Stimulated activated CD4-positive, alpha-beta T cell treated with anti-CD3 and anti-CD28 coated beads, TNF-alpha, amount 100 ng/mL, for 4 hours (primary cell): Measurements from ENCODE around the gene SSPN.
"Not testable (repeated sequence)": the region's sequence is repeated elsewhere in the genome, so short reads cannot be mapped to it uniquely, and the experiment has no call there.

Source experiments
- DNase-seq, 3 experiments: peaks; one replicate each; pipeline ENCODE4 v3.0.0-alpha.2; 2020; ENCODE audit warnings: low read depth in 3 of 3

SSPN gene

DNA sequence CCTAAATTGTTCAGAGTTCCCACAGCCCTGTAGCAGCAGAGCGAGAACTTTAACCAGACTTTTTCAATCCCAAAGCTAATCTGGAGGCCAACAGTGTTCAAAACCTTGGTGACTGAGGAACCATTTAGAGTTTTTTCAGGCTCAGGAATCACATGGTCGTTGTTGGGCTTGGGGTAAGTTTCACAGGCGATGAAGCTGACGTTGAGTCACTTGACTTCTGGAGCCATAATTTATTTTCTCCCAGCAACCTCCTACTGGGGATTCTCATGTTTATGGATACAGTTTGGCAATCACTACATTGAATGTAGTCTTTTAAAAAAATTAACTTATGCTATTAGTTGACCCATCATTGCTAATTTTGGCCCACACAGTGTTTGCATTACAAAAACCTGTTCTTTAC is 34.5 kb downstream of the SSPN start:
- DNase-seq = no peak

DNA sequence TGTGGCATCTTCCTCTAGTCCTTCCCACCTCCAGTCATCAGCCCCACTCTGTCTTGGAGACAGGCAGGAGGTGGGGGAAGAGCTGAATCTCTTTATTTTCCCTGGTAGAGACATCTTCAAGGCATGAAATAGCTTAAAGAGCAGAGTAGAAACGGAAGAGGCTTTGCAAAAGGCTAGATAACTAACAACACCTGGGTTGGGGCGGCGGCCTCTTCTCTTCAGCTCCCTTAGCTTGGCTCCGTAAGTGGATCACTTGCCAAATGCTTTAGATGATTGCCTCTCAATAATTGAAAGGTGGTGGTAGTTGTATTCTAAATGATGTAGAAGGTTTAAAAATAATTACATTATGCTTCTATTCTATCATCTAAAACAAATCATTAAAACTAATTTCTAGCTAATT is 36.1 kb downstream of the SSPN start:
- DNase-seq = no peak

DNA sequence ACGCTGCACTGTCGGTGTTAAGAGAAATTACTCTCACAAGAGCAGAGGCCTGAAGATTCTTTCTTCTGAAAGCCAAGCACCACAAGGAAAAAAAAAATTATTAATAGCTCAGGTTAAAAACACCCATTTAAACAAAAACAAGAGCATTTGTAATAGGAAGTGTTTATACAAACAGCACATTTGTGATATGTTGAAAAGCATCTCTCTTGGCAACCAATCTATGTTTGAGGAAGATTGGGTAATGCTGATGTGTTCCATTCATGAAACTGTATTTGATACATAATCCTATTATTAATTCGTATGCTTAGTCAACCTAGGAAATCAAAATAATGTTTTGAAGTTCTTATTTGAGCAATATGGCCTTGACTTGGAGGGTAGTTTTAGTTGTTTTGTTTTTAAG is 36.5 kb downstream of the SSPN start:
- no peak for DNase-seq

DNA sequence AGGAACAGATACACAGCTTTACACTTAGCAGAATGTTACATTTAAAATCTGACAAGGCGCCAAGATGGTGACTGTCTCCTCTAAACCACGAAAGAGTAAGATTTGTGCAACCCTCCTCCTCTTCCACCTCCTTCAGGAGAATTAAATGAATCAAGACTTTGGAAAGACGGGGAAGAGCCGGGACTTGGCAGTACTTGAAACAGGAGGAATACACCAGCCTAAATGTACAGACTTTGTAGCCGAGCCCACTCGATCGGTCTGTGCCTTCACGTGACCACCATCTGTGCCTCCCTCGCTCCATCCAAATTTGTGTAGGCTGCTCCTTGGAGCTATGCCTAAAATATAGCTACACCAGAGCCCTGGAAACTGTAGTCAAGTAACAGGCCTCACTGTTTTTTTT is 38.3 kb downstream of the SSPN start:
- DNase-seq = no peak

DNA sequence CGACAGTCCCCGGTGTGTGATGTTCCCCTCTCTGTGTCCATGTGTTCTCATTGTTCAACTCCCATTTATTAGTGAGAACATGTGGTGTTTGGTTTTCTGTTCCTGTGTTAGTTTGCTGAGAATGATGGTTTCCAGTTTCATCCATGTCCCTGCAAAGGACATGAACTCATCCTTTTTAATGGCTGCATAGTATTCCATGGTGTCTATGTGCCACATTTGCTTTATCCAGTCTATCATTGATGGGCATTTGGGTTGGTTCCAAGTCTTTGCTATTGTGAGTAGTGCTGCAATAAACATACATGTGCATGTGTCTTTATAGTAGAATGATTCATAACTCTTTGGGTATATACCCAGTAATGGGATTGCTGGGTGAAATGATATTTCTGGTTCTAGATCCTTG is 40.1 kb downstream of the SSPN start:
- not testable (repeated sequence) for DNase-seq

DNA sequence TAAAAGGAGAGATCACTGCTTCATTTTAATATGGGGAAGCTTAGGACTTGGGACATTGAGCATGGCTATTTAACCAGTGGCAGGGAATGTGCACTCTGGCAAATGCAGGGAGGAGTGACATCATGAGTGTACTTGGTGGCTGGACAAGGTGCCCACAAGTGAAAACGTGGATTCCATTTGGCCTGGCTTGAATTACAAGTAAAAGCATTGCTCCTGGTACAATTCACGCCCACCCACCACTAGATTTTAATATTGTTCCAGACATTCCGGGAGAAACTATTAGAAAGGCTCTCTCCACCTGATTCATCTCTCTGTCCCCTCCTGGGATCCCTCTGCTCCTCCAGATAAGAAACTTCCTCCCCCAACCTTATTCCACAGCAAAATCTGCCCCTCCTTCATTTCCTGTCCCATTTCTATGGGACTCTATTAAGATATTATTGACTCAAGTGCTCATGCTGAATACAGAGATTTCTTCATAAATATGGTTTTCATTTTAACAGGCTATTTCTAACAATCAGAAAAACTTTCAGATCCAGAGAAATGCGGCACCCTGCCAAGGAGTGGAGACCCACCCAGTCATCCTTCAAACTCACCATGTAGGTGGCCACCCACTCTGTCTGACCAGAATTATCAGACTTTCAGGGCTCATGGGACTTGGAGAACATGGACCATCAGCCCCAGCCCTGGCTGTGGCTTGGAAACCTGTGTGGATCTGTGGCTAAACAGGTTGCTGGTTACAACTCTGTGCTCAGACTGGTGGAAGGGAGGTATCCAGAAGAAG is 43.2 kb downstream of the SSPN start:
- no peak for DNase-seq

DNA sequence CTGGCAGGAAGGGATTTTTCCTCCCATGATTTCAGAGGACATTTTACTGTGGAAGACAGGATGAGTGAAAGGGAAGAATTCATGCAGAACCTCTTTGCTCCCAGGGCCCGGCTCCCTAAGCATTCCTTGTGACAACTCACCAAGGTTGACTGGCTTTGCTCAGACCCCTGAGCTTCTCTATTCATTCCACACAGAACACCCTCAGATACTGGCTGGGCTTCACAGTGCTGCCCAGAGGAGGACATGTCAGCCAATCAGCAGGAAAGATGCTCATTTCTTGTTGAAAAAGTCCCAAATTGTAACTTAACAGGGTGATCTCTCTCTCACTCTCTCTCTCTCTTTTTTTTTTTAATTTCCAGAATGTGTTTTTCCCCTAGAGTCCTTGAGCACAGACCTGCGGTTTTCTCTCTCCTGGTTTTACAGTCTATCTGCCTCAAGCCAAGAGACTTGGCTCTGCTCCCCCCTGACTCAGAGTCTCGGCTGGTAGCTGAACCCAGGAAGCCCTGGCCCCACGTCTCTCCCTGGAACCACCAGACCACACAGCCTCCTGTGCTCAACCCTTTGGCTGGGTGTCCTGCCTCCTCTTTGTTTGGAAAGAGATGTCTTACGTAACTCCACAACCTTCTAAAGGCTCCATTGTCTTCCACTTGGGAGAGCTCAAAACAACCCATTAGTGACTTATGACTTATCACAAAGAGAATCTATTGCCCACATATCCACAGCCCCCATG is 43.9 kb downstream of the SSPN start:
- DNase-seq = no peak

DNA sequence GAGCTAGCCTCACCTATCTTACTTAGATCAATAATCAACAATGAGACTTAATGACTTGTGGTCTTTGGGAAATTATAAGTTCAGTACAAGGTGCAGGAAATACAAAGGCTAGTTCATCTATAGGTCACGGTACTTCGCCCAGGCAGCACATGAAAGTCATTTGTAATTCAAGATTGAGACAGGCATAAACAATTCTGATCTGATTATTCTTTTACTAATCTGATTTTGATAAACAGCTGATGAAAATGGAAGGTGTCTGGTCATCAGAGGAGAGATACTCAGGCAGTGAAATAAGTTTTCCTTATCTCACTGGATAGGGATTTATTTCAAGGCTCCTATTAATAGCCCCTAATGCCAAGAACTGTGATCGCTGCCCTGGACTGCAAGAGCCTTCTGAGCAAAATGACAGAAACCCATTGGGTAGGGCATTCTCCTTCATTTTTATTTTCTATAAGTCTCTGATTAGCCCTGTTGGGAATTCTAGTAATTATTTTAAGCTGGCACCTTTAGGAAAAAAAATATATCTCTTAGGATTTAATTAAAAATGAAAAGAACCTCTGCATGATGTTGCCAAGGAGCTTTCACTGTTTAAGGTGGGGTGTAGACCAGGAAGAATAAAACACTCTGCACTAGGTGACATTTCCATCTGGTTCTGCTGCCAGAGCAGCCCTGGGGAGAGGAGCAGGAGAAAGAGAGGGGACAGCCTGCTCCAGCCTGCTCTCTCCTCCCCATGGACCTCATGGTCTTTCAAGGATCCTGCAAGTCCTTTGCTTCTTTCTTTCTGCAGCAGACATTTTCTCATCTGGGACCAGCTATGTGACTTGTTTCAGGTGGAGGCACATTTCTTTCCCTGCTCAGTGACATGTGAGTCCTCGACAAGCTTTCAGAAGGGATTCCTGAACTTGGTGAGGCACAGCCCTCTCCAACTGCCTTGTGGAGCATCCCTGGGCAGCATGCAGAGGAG is 44.8 kb downstream of the SSPN start:
- DNase-seq = no peak

DNA sequence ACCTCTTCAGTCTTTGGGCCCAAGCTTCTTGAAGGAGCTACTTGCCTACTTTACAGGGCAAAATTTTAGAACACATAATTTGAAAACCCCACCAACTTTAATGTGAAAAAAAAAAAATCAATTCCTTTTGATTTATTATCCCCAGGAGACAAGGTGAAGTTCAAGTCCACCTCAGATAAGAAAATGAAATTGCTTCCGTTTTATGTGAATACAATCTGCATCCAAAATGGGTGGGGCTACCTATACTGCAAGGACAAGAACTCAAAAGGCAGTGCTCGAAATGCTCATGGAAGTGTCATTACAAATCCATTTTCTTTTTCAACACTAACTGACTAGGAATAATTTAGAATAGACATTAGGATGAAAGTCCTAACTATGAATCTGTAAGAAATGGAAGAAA is 45.7 kb downstream of the SSPN start:
- DNase-seq = no peak

DNA sequence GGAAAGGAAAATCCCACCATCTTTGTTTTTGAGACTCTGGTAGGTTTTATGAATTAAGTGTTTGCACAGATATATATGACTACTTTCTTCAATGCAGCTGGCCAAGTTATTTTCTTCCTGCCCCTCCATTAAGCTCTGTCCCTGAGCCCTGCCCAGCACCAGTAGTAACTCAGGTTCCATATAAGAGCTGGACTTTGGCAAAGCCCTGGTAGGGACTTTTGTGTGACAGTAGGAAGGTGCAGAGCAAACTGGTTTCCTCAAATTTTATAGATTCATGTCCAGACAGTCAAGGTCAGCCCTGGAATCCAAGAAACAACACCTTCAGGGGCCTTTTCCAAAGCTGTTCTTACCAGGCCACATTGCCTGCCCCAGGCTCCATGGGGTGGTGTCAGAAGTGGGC is 47.3 kb downstream of the SSPN start:
- DNase-seq = no peak

DNA sequence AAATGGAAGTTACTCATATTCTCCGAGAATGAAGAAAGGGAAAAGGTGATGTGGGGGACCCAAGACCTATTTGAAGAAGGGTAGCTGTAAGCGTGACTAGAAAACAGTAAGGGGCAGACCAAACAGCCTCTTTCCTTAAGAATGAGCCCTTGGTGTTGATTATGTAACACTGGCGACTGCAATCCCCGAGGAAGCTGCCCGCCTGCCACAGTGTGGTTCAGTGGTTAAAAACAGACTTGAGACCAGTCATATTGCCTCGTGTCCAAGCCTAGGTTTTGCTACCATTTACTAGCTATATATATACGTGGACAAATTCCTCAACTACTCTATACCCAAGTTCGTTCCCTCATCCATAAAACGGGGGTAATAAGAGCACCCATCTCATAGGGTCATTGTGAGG is 49.1 kb downstream of the SSPN start:
- DNase-seq = no peak

DNA sequence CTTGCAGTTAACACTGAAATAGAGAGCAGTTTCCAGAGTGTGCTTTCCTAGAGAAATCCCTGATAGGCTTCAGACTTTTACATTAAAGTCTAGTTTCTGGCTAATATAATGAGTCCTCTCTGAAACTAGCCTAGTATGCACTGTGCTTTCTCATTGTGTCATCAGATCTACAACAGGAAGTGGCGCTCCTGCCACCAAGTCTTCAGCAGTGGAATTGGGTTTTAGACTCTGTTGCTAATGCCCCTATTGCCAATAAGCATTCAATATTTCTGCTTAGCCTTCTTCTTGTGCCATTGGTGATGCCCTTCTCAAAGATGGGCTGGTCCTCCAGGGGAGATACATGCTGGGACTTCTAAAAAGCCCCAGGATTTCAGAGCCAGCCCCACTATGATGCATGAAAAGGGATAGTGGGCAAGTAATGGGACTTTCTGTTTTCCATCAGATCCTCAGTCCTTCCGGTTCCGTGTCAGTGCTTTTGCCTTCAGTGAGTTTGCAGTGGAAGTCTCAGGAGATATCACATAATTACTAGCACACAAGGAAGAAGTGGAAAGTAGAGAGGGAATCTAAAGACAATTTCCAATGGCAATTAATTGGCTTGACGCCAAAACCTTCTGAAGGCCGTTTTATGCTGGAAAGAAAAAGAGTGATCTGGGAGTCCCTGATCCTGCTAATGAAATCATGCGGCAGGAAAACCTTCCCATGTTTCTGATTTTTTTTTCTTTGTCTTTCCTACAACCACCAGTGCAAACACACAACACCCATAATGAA is 50.0 kb downstream of the SSPN start:
- no peak for DNase-seq

DNA sequence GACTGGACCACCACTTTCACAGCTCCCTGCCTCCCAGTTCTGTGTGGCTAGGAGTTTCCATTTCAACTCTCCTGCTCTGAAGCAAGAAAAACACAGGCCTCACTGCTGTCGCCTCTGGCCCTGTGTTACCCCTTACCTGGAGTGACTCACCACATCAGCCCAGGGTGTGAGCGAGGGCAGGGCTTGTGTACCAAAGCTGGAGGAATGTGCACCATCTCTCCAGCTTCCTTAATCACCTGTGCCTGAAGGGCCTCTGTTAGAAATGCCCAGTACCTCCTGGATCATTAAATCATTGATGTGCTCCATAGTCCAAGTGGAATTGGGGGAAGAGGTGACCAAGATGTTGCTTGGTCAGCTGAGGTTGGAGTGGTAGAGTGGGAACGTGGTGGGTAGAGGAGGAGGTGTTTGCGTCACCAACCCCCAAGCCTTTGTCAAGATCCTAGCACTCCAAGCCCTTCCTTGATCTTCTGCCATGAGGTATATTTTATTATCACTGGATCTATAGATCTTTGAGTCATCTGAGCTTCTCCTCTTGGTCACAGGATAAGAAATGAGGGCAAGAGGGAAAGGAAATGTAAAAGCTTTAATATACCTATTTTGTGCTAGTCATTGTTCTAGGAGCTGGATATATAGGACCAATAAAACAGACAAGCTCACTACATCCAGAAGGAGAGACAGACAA is 51.3 kb downstream of the SSPN start:
- DNase-seq = no peak

DNA sequence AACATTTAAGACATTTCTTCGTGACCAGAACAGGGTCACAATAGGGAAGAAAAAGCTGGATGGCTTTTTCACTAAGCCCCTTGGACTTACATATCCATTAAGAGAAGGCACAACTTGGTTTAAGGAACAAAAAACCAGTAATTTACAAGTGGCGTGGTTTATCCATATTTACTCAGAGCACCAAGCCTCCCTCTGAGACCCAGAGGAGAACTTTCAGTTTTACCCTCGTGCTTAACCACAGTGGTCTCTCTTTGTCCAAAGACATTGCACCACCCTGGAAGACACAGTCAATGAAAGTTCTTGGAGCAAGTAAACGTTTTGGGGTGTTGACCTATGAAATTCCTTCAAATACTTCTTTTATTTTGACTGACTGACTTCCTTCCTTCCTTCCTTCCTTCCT is 52.5 kb downstream of the SSPN start:
- no peak for DNase-seq

DNA sequence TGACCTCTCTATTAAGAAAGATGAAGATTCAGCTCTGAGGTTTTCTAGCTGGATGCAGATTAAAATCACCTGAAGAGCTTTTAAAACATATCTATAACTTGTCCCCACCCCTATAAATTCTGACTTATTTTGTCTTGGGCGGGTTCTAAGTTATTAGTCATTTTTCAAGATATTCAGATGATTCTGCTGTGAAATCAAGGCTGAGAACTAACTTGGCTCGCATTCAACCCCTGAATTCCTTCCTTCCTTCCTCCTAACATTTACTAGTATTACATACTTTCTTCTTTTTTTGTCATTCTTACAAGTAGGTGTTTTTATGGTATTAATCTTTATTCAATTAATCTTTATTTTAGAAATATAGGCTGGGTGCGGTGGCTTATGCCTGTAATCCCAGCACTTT is 55.4 kb downstream of the SSPN start:
- no peak for DNase-seq

DNA sequence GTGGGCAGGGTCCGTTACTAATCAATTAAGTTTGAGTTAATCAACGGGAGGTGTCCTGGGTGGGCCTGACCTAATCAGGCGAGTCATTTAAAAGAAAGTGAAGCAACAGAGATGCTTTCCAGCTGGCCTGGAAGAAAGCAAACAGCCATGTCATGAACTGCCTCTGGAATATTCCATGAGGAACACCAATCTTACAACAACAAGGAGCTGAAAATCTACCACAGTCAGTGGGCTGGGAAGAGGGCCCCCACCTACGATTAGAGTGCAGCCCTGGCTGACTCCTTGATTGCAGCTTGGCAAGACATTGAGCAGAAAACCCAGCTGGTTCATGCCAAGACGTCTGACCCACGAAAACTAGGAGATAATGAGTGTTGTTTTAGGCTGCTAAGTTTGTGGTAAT is 56.2 kb downstream of the SSPN start:
- DNase-seq = no peak

DNA sequence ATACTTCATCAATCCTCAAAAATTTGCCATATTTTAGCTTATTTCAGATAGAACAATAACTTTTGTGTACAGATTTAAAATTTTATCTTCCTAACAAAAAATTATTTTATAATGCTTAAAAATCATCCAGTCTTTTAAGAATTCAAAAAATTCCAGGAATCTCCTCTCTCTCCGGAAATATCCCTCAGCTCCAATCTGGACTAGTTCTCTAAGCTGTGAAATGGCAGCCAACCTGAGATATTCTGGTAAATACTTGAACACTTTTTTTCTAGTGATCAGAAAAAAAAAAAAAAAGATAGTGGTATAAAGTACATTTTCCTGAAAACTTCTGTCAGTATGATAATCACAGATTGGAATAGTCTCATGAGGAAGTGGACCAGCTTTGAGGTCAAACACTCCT is 57.6 kb downstream of the SSPN start:
- DNase-seq = no peak

DNA sequence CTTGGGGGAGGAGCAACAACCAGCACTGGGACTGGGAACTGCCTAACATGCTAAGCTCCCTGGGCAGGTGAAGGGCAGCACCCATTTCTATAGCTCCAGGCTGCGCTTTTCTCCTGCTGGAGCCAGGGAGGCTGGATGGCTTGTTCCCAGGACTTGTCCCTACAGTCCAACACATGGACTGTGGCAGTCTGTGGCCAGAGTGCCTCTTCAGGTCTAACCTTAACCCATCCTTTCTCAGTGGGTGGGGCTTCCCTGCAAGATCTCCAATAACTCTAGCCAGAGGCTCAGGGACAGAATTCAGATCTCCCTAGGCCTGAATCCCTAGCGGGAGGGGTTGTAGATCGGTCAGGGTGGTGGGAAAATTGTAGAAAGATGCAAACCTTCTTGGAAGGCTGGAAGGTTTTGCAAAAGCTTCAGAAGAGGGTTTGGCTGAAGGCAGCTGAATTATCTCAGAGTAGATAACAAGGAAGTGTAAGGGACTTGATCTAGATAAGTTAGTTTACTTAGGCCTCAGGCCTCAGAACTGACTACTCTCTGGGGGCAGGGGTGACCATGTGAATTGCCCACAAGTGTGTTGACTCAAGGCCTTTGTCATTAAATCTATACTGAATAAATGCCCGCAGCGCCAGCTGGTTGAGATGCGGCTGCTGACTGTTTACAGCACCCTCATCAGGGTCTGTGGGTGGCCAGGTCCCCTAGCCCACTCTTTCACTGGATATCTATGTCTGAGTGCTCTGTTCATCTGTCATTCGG is 60.7 kb downstream of the SSPN start:
- DNase-seq = no peak

DNA sequence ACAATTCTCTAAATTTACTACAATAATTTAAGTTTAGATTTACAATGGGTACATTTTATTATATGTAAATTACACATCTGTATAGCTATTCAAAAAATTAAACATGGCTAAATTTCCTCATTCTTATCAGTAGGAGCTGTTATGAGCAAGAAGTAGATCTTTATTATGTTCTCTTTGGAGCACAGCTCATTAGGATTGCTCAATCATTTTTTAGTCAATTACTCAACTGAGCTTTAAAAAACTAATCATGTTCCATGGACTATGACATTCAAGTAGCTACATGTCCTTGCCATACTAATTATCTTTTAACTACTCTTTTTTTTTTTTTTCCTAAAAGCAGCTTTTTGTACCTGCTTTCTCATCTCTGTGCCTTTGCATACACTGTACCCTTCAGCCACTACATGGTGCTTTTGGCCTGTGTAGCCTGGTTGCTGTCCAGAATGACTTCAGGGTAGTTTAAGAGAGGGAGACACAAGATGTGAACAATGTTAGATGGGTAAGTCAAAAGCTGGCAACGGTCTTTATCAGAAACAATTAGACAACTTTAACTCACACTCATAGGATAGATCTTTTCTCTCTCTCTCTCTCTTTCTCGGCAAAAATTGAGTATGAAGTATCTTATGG is 69.0 kb downstream of the SSPN start:
- DNase-seq = no peak

DNA sequence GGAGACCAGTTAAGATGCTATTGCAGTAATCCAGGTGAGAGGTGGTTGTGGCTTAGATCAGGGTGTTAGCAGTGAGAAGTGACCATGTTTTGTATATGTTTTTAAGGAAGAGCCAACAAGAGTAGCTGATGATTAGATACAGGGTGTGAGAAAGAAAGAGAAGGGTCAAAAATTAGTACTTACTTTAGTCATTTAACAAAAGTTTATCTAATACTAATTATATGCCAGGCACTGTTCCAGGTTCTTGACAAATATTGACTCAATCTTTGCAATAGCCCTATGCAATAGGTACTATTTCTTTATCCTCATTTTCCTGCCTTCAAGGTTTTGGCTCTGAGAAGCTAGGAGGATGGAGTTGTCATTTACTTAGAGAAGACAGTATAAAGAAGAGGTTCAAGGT is 70.2 kb downstream of the SSPN start:
- DNase-seq = no peak
